ENCODE measurements around the gene LGR6.

LGR6 gene

GRCh38 chr1:202343652-202344349 lies 150.2 kb downstream of the LGR6 start (continued):
- 0 out of 2 replicates have a peak, but pooled peaks have one; percentile 17 for TF ChIP-seq ZBTB17 (tag by site-specific recombination; IDR thresholded peaks at IDR 0.05)
- no peak for TF ChIP-seq ZNF449 (tag by site-specific recombination; IDR thresholded peaks at IDR 0.05)
- no peak for TF ChIP-seq ZNF549 (tag by site-specific recombination; IDR thresholded peaks at IDR 0.05)
- no peak for TF ChIP-seq ZNF629 (tag by site-specific recombination; IDR thresholded peaks at IDR 0.05)
- no peak for TF ChIP-seq BCL6B (tag by site-specific recombination; IDR thresholded peaks at IDR 0.05)
- no peak for TF ChIP-seq ZNF48 (tag by site-specific recombination; IDR thresholded peaks at IDR 0.05)
- TF ChIP-seq ZNF704 (tag by site-specific recombination; IDR thresholded peaks at IDR 0.05): no peak
- TF ChIP-seq ZSCAN4 (tag by site-specific recombination; IDR thresholded peaks at IDR 0.05): no peak
- 0 out of 2 replicates have a peak, but pooled peaks have one; percentile 25 for TF ChIP-seq ZNF324 (tag by site-specific recombination; IDR thresholded peaks at IDR 0.05)
- TF ChIP-seq ZNF544 (tag by site-specific recombination; IDR thresholded peaks at IDR 0.05): no peak
- no peak for TF ChIP-seq ZSCAN18 (tag by site-specific recombination; IDR thresholded peaks at IDR 0.05)
- no peak for TF ChIP-seq ZNF133 (tag by site-specific recombination; IDR thresholded peaks at IDR 0.05)
- TF ChIP-seq SP3 (tag by site-specific recombination; IDR thresholded peaks at IDR 0.05): no peak
- no peak for TF ChIP-seq ZNF114 (tag by site-specific recombination; IDR thresholded peaks at IDR 0.05)
- peak; percentile 61; the same call in 1 of the 2 replicates for TF ChIP-seq CTCF (tag by site-specific recombination; IDR thresholded peaks at IDR 0.05)
- no peak for TF ChIP-seq GLIS1 (tag by site-specific recombination; IDR thresholded peaks at IDR 0.05)
- no peak for TF ChIP-seq ZNF146 (tag by site-specific recombination; IDR thresholded peaks at IDR 0.05)
- peak; percentile 87 for TF ChIP-seq ZNF654 (tag by site-specific recombination; IDR thresholded peaks at IDR 0.05; ENCODE audit: low read depth)
- TF ChIP-seq ZBTB48 (tag by site-specific recombination; IDR thresholded peaks at IDR 0.05): no peak
- TF ChIP-seq ZNF366 (tag by site-specific recombination; conservative IDR thresholded peaks at IDR 0.05): peak; percentile 93
- TF ChIP-seq ZBTB6 (tag by site-specific recombination; IDR thresholded peaks at IDR 0.05): no peak
- TF ChIP-seq KLF9 (tag by site-specific recombination; IDR thresholded peaks at IDR 0.05; ENCODE audit: low read depth): no peak
- no peak for TF ChIP-seq ZNF660 (tag by site-specific recombination; IDR thresholded peaks at IDR 0.05)
- TF ChIP-seq ZNF362 (tag by site-specific recombination; IDR thresholded peaks at IDR 0.05): peak; percentile 84
- no peak for TF ChIP-seq KLF8 (tag by site-specific recombination; IDR thresholded peaks at IDR 0.05)
- TF ChIP-seq ZNF488 (tag by site-specific recombination; IDR thresholded peaks at IDR 0.05): no peak
